Panc1 (cell line): Measurements from ENCODE around the gene ACOT12. TPM values are rescaled to one million over a fixed set of nuclear protein-coding genes. Genes with fewer than 3 reads are reported as not detected.

Experiments used
- ATAC-seq: fragments of 200-7000 bp; cut with Tn5 transposase; 2 replicates; pipeline ENCODE4 v1.9.1; 2020; ENCODE audit warnings: mild to moderate bottlenecking, moderate library complexity
- BruUV-seq: library from RNA; stranded (reverse); fragments of 400-500 nt; replicated peaks from 2 replicates; lab custom pipeline; 2021; lab: Mats Ljungman, UMichigan
- CTCF ChIA-PET: fragments of 300-600 bp; sonication (Branson Sonifier 250); formaldehyde crosslinking; loops from one replicate; lab custom pipeline; 2022; ENCODE audit warnings: antibody characterized with exemption; lab: Charles Lee
- POLR2A ChIA-PET: fragments of 300-600 bp; sonication (Branson Sonifier 250); formaldehyde crosslinking; loops from one replicate; lab custom pipeline; 2022; ENCODE audit warnings: antibody characterized with exemption; lab: Charles Lee
- DNase-seq: peaks from one replicate; pipeline ENCODE4 v3.0.0-alpha.2; 2010; ENCODE audit warnings: low read depth, low spot score
- H3K27ac ChIP-seq: 2 replicates; pipeline ENCODE4 v1.5.1; 2011; ENCODE audit warnings: mild to moderate bottlenecking, low read length, inconsistent platforms
- H3K27me3 ChIP-seq: fragments of 200-500 bp; sonication (Bioruptor generic); 2 replicates; pipeline ENCODE4 v1.6.0; 2014; ENCODE audit warnings: low read length, inconsistent platforms; ENCODE audit not compliant: control insufficient read depth, insufficient read depth
- H3K36me3 ChIP-seq: fragments of 200-500 bp; sonication (Bioruptor generic); 2 replicates; pipeline ENCODE4 v1.5.1; 2014; ENCODE audit warnings: inconsistent platforms, mild to moderate bottlenecking, low read length, moderate library complexity; ENCODE audit not compliant: control insufficient read depth, insufficient read depth
- H3K4me1 ChIP-seq: 2 replicates; pipeline ENCODE4 v1.5.1; 2011; ENCODE audit warnings: inconsistent platforms, mild to moderate bottlenecking, low read length, moderate library complexity; ENCODE audit not compliant: control insufficient read depth, insufficient read depth
- H3K4me3 ChIP-seq, 2 experiments: 2 replicates each; pipeline ENCODE4 v1.5.1; 2011 to 2012; ENCODE audit warnings: low read depth in 2 of 2, low read length in 2 of 2, mild to moderate bottlenecking in 2 of 2, inconsistent platforms in 1 of 2, moderate library complexity in 1 of 2
- H3K9me3 ChIP-seq: fragments of 200-500 bp; sonication (Bioruptor generic); 2 replicates; pipeline ENCODE4 v1.5.1; 2014; ENCODE audit warnings: low read depth, mild to moderate bottlenecking, inconsistent platforms, low read length, moderate library complexity; ENCODE audit not compliant: control insufficient read depth, insufficient read depth
- POLR2AphosphoS5 ChIP-seq: IDR thresholded peaks from 2 replicates; pipeline ENCODE4 v1.6.1; 2012; ENCODE audit warnings: mild to moderate bottlenecking, low read depth, low read length, moderate library complexity
- SIN3A ChIP-seq: IDR thresholded peaks from 2 replicates; pipeline ENCODE4 v1.6.1; 2012; ENCODE audit warnings: low read depth, mild to moderate bottlenecking, low read length, moderate library complexity, borderline replicate concordance; ENCODE audit not compliant: insufficient read depth
- TCF7L2 ChIP-seq: IDR thresholded peaks from 2 replicates; pipeline ENCODE4 v1.6.1; 2011; ENCODE audit warnings: mild to moderate bottlenecking, low read depth, low read length, inconsistent platforms
- in situ Hi-C: cut with HindIII; loops from 2 replicates; pipeline ENCODE4 v1.10.0; 2016; ENCODE audit warnings: low sequenced_read_pairs, low pct_unique_long_range_greater_than_20kb
- intact Hi-C: fragments of 100-400 bp; cut with micrococcal nuclease; formaldehyde crosslinking; loops from one replicate; pipeline ENCODE4 v1.10.0; 2022; ENCODE audit not compliant: unreplicated experiment
- total RNA-seq: library from RNA; stranded (reverse); gene quantifications from one replicate; pipeline ENCODE4 v1.2.1, GENCODE V29; 2021; ENCODE audit not compliant: unreplicated experiment
- TF ChIP-seq, protein P1 (sequence below): fragments of 450-650 bp; IDR thresholded peaks from 2 replicates; pipeline ENCODE4 v1.5.1; 2017; ENCODE audit warnings: mild to moderate bottlenecking
- TF ChIP-seq, protein P2 (sequence below), 2 experiments: IDR thresholded peaks; 2 replicates each; pipeline ENCODE4 v1.6.1; 2011 to 2012; ENCODE audit warnings: low read depth in 2 of 2, control low read depth in 1 of 2, low read length in 1 of 2, mild to moderate bottlenecking in 1 of 2, moderate library complexity in 1 of 2; ENCODE audit not compliant: insufficient read depth in 1 of 2

The ACOT12 gene
- total RNA-seq, 1 experiment from 2014 or later: 0.74 TPM

DNA sequence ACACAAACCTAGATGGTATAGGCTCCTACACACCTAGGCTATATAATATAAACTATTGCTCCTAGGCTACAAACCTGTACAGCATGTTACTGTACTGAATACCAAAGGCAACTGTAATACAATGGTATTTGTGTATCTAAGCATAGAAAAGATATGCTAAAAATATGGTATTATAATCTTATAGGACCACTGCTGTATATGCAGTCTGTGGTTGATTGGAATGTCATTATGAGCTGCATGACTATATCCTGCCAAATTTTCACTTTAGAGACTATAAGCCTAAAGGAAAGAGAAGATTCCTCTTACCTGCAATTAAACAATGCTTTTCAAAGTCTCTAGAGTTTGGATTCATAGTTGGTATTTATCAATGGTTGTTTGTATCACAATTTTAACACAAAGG is 24.7 kb upstream of the ACOT12 start:
- POLR2A ChIA-PET: no interaction called here
- intact Hi-C loops: no loop called here
- Histone ChIP-seq H3K27me3 (no peaks in the 10 kb centered on the region), H3K36me3 (no peaks in the 10 kb centered on the region), H3K4me3 (no peak overlapping the region), H3K4me1 (peaks cover 31% of the 10 kb centered on the region), H3K27ac (no peak overlapping the region), H3K9me3 (no peaks in the 10 kb centered on the region)
- CTCF ChIA-PET: no interaction called here
- BruUV-seq: no TSS peak
- ATAC-seq (no peak), DNase-seq (no peak)
- TF ChIP-seq POLR2AphosphoS5 (no peak), TCF7L2 (no peak), SIN3A (no peak)
- TF ChIP-seq, protein P1, sequence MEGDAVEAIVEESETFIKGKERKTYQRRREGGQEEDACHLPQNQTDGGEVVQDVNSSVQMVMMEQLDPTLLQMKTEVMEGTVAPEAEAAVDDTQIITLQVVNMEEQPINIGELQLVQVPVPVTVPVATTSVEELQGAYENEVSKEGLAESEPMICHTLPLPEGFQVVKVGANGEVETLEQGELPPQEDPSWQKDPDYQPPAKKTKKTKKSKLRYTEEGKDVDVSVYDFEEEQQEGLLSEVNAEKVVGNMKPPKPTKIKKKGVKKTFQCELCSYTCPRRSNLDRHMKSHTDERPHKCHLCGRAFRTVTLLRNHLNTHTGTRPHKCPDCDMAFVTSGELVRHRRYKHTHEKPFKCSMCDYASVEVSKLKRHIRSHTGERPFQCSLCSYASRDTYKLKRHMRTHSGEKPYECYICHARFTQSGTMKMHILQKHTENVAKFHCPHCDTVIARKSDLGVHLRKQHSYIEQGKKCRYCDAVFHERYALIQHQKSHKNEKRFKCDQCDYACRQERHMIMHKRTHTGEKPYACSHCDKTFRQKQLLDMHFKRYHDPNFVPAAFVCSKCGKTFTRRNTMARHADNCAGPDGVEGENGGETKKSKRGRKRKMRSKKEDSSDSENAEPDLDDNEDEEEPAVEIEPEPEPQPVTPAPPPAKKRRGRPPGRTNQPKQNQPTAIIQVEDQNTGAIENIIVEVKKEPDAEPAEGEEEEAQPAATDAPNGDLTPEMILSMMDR: no peak
- TF ChIP-seq, protein P2, sequence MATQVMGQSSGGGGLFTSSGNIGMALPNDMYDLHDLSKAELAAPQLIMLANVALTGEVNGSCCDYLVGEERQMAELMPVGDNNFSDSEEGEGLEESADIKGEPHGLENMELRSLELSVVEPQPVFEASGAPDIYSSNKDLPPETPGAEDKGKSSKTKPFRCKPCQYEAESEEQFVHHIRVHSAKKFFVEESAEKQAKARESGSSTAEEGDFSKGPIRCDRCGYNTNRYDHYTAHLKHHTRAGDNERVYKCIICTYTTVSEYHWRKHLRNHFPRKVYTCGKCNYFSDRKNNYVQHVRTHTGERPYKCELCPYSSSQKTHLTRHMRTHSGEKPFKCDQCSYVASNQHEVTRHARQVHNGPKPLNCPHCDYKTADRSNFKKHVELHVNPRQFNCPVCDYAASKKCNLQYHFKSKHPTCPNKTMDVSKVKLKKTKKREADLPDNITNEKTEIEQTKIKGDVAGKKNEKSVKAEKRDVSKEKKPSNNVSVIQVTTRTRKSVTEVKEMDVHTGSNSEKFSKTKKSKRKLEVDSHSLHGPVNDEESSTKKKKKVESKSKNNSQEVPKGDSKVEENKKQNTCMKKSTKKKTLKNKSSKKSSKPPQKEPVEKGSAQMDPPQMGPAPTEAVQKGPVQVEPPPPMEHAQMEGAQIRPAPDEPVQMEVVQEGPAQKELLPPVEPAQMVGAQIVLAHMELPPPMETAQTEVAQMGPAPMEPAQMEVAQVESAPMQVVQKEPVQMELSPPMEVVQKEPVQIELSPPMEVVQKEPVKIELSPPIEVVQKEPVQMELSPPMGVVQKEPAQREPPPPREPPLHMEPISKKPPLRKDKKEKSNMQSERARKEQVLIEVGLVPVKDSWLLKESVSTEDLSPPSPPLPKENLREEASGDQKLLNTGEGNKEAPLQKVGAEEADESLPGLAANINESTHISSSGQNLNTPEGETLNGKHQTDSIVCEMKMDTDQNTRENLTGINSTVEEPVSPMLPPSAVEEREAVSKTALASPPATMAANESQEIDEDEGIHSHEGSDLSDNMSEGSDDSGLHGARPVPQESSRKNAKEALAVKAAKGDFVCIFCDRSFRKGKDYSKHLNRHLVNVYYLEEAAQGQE (IDR thresholded peaks at IDR 0.05; ENCODE audit: insufficient read depth in 1 of 2, low read depth in 2 of 2, low read length in 1 of 2): no peak
- in situ Hi-C loops: no loop called here

DNA sequence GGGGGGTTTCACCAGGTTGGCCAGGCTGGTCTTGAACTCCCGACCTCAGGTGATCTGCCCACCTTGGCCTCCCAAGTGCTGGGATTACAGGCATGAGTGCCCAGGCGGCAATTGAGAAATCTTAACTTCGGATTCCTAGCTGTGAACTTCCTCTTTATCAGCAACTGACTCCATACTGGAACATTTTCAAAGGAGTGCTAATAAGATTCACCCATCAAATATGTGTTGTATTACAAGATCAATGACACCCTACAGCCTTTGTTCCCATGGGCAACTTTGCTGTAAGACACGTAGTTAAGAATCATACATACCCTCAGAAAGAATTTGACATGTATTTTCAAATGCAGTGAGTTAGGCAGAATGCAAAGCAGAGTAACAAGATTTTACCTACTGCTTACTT is 23.1 kb upstream of the ACOT12 start:
- BruUV-seq: no TSS peak
- intact Hi-C loops: no loop called here
- DNase-seq: no peak
- POLR2A ChIA-PET: no interaction called here
- H3K27ac ChIP-seq: no peak overlapping the region
- no peak overlapping the region for H3K4me3 ChIP-seq
- no peak for ATAC-seq
- CTCF ChIA-PET: no interaction called here
- no peaks in the 10 kb centered on the region for H3K27me3 ChIP-seq
- no peaks in the 10 kb centered on the region for H3K9me3 ChIP-seq
- peaks cover 18% of the 10 kb centered on the region for H3K4me1 ChIP-seq
- TF ChIP-seq, protein P1: no peak
- no peak for TF ChIP-seq TCF7L2
- no peak for TF ChIP-seq POLR2AphosphoS5
- in situ Hi-C loops: no loop called here
- no peaks in the 10 kb centered on the region for H3K36me3 ChIP-seq

DNA sequence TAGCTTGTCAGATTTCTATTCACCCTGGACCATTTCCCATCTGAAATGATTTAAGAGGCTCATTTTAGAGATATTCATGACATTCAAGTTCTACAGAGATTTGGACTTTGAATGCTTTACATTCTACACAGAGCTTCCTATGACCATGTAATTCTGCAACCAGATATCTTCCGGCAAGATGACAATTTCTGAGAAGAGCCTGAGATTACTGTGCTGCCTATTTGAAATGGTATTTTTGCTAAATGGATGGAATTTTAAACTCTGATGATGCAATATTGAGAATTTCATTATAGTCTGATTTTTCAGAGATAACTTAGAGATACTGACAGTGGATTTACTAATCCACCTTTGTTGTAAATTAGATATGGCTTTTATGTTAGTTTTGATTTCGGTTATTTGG is 16.0 kb upstream of the ACOT12 start:
- TF ChIP-seq, protein P1: no peak
- TF ChIP-seq TCF7L2 (no peak), SIN3A (no peak), POLR2AphosphoS5 (no peak)
- TF ChIP-seq, protein P2 (IDR thresholded peaks at IDR 0.05; ENCODE audit: insufficient read depth in 1 of 2, low read depth in 2 of 2, low read length in 1 of 2): no peak
- POLR2A ChIA-PET: interaction anchor here (0.6 kb wide), 1 partner anchor 50 kb away, joined by 3 read pairs; no protein-coding TSS in a partner anchor
- Histone ChIP-seq H3K4me3 (no peak overlapping the region), H3K4me1 (no peaks in the 10 kb centered on the region), H3K36me3 (no peaks in the 10 kb centered on the region), H3K27ac (no peak overlapping the region), H3K27me3 (no peaks in the 10 kb centered on the region), H3K9me3 (no peaks in the 10 kb centered on the region)
- BruUV-seq: no TSS peak
- intact Hi-C loops: no loop called here
- in situ Hi-C loops: no loop called here
- no peak for ATAC-seq
- CTCF ChIA-PET: no interaction called here
- DNase-seq: no peak
